Stromal cell of bone marrow (primary cell): ENCODE results near the gene PATL2.
A peak's percentile ranks its signal among the peaks of the same experiment; 100 is the strongest.
"Not testable (repeated sequence)": the region's sequence is repeated elsewhere in the genome, so short reads cannot be mapped to it uniquely, and the experiment has no call there.

Experiments used
- DNase-seq: peaks from one replicate; pipeline ENCODE4 v3.0.0-alpha.2; 2012; ENCODE audit warnings: low read depth

The PATL2 gene

DNA sequence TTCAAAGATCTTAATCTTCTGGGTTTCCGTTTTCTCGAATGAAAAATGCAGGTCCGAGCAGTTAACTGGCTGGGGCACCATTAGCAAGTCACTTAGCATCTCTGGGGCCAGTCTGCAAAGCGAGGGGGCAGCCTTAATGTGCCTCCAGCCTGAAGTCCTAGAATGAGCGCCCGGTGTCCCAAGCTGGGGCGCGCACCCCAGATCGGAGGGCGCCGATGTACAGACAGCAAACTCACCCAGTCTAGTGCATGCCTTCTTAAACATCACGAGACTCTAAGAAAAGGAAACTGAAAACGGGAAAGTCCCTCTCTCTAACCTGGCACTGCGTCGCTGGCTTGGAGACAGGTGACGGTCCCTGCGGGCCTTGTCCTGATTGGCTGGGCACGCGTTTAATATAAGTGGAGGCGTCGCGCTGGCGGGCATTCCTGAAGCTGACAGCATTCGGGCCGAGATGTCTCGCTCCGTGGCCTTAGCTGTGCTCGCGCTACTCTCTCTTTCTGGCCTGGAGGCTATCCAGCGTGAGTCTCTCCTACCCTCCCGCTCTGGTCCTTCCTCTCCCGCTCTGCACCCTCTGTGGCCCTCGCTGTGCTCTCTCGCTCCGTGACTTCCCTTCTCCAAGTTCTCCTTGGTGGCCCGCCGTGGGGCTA, at the start of gene PATL2, which contains the start of gene B2M:
Gene PATL2, minus strand, starts transcription at position 228 of the 647 bp plus-strand sequence. CDS start 34,833 bp downstream, outside the sequence.
Gene B2M, plus strand, starts transcription at position 422 of the 647 bp plus-strand sequence. Its CDS starts 30 bp downstream, at position 452.
- peak; percentile 89 for DNase-seq

DNA sequence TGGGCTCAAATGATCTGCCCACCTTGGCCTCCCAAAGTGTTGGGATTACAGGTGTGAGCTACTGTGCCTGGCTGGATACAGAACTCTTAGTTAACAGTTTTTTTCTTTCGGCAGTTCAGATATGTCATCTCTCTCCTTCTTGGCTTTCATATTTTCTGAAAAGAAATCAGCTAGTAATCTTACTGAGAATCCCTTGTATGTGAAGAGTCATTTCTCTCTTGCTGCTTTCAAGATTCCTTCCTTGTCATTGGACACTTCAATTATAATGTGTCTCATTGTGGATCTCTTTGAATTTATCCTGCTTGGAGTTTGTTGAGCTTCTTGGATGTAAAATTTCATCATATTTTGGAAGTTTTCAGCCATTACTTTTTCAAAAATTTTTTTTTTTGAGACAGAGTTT, 42.2 kb upstream of the PATL2 start:
- no peak for DNase-seq

- not testable (repeated sequence) for DNase-seq
These were observed 32.3 kb upstream of the PATL2 start for GRCh38 chr15:44743454-44743853.

- not testable (repeated sequence) for DNase-seq
These were observed 28.2 kb upstream of the PATL2 start for GRCh38 chr15:44739222-44739847.

- peak; percentile 47 for DNase-seq
These were observed 27.3 kb upstream of the PATL2 start for GRCh38 chr15:44738340-44738984.

DNA sequence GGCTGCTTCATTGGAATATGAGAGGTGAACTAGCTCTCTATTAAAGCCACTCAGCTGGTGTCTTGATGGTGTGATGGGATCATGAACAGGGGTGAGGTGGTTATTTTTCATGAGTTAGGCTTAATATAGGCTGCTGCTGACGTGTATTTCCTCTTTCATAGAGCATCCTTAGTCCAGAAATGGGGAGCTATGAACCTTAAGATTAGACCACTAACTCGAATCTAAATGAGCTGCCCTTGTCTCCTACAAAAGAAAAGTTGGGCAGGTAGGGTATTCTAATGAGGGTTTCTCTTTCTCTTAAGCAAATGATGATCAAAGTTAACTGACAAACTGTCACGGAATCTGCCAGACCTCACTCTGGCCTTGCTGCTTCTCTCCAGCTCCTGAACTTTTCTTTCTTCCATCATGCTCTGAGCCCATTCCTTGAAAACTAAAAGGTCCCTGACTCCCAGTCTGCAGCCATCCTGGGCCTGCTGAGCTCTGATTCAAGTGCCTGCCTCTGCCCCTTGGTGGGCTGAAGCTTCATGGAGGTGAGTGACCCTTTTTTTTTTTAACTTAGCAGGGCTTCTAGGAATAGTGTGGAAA, 25.1 kb upstream of the PATL2 start, which contains the start of gene TRIM69:
Gene TRIM69, plus strand, starts transcription at position 348 of the 585 bp plus-strand sequence. Its CDS starts 177 bp downstream, at position 525.
- no peak for DNase-seq

- DNase-seq, result peak; percentile 35
These were observed 24.5 kb upstream of the PATL2 start for GRCh38 chr15:44735482-44736180.

GRCh38 chr15:44734839-44735481, 23.8 kb upstream of the PATL2 start:
- no peak for DNase-seq

GRCh38 chr15:44729408-44730127, 18.4 kb upstream of the PATL2 start:
- no peak for DNase-seq

GRCh38 chr15:44728576-44729407, 17.7 kb upstream of the PATL2 start:
- peak; percentile 99 for DNase-seq

GRCh38 chr15:44728232-44728575, 17.1 kb upstream of the PATL2 start:
- not testable (repeated sequence) for DNase-seq

GRCh38 chr15:44727485-44728231, 16.5 kb upstream of the PATL2 start:
- DNase-seq, result no peak

GRCh38 chr15:44726568-44727484, 15.7 kb upstream of the PATL2 start:
- peak; percentile 85 for DNase-seq

GRCh38 chr15:44726136-44726535, 15.0 kb upstream of the PATL2 start:
- no peak for DNase-seq

- no peak for DNase-seq
These were observed 10.9 kb upstream of the PATL2 start for GRCh38 chr15:44722011-44722410.

DNA sequence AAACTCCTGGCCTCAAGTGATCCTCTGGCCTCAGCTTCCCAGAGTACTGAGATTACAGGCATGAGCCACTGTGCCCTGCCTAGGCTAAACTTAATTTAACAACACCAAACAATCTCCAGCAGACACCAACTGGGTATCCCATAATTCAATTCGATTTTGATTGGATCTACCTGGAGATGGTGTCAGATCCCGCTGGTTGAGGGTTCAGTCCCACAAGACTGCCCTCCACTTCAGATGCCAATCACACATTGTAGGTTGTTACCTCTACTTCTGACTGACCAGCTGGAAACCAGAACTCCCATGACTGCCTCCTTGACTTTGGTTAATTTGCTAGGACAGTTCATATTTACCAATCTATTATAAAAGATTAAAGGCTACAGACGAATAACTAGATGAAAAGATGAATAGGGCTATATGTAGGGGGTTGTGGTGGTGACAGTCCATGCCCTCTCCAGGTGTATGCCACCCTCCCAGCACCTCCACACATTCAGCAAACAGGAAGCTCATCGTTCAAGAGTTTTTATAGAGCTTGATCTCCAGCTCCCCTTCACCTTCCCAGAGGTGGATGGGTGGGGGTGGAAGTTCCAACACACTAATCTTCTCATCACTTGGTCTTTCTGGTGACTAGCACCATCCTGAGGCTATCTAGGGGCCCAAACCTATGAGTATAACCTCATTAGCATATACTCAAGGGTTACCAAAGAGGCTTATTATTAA, 9.5 kb upstream of the PATL2 start:
- DNase-seq, result no peak

DNA sequence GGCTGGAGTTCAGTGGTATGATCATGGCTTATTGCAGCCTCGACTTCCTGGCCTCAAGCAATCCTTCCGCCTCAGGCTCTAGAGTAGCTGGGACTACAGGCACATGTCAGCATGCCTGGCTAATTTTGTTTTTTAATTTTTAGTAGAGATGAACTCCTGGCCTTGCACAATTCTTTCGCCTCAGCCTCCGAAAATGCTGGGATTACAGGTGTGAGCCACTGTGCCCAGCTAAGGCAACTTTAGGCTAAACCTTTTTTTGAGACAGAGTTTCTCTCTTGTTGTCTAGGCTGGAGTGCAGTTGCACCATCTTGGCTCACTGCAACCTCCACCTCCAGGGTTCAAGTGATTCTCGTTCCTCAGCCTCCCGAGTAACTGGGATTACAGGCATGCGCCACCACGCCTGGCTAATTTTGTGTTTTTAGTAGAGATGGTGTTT, 8.9 kb upstream of the PATL2 start:
- DNase-seq, result not testable (repeated sequence)
